Endothelial cell of umbilical vein (primary cell): ENCODE measurements around the gene UBXN2A. TPM values are rescaled to one million over a fixed set of nuclear protein-coding genes. Genes with fewer than 3 reads are reported as not detected.

Experiments used
- BruUV-seq: library from RNA; stranded (reverse); fragments of 400-500 nt; replicated peaks from 2 replicates; lab custom pipeline; 2021; lab: Mats Ljungman, UMichigan
- CTCF ChIA-PET: fragments of 300-600, 350-600 bp; sonication (Branson Sonifier 250); formaldehyde crosslinking; loops from one replicate; lab custom pipeline; 2021; ENCODE audit warnings: antibody characterized with exemption, inconsistent platforms; lab: Charles Lee
- POLR2A ChIA-PET: fragments of 300-600, 350-600 bp; sonication (Branson Sonifier 250); formaldehyde crosslinking; loops from one replicate; lab custom pipeline; 2021; ENCODE audit warnings: antibody characterized with exemption, inconsistent platforms; lab: Charles Lee
- DNase-seq: peaks from one replicate; pipeline ENCODE4 v3.0.0-alpha.2; 2011; ENCODE audit warnings: low read depth, low spot score
- FAIRE-seq: peaks from 2 replicates; lab custom pipeline; 2011; peaks lifted over from hg19 to GRCh38; lab: Jason Lieb, UNC
- H2AFZ ChIP-seq: 2 replicates; pipeline ENCODE4 v1.6.0; 2012; ENCODE audit warnings: low read depth, low read length, control low read depth, inconsistent platforms
- H3K27ac ChIP-seq: 2 replicates; pipeline ENCODE4 v1.5.1; 2011; ENCODE audit warnings: low read depth, mild to moderate bottlenecking, control low read depth, low read length, moderate library complexity; ENCODE audit not compliant: insufficient read depth
- H3K27me3 ChIP-seq, 2 experiments: 2 replicates each; pipeline versions ENCODE4 v1.6.0 to v1.6.1; 2011; ENCODE audit warnings: low read length in 2 of 2, mixed read lengths in 1 of 2; ENCODE audit not compliant: control insufficient read depth in 2 of 2, insufficient read depth in 2 of 2
- H3K36me3 ChIP-seq, 2 experiments: 2 replicates in 1 of 2; 3 replicates in 1 of 2; pipeline ENCODE4 v1.5.1; 2011; ENCODE audit warnings: low read length in 2 of 2, mild to moderate bottlenecking in 1 of 2, moderate library complexity in 1 of 2; ENCODE audit not compliant: control insufficient read depth in 2 of 2, insufficient read depth in 2 of 2; ENCODE audit errors: extremely low read depth in 1 of 2
- H3K4me1 ChIP-seq: 3 replicates; pipeline ENCODE4 v1.5.1; 2011; ENCODE audit warnings: mild to moderate bottlenecking, low read length; ENCODE audit not compliant: control insufficient read depth, insufficient read depth; ENCODE audit errors: extremely low read depth
- H3K4me2 ChIP-seq: 2 replicates; pipeline ENCODE4 v1.6.1; 2011; ENCODE audit warnings: low read length, control low read depth, mixed read lengths; ENCODE audit not compliant: insufficient read depth
- H3K4me3 ChIP-seq, 3 experiments: fragments of 200-600 bp in 1 of 3; sonication (generic), shearing (Covaris generic) in 1 of 3; replicated peaks in 1 of 3; 2 replicates each; pipeline ENCODE4 v1.5.1; 2011 to 2016; ENCODE audit warnings: control low read depth in 3 of 3, low read length in 3 of 3, mild to moderate bottlenecking in 2 of 3, inconsistent platforms in 1 of 3, low read depth in 1 of 3, moderate library complexity in 1 of 3; ENCODE audit not compliant: insufficient read depth in 1 of 3
- H3K79me2 ChIP-seq: 2 replicates; pipeline ENCODE4 v1.6.0; 2012; ENCODE audit warnings: low read length, inconsistent platforms; ENCODE audit not compliant: control insufficient read depth, insufficient read depth
- H3K9ac ChIP-seq: replicated peaks from 2 replicates; pipeline ENCODE3; 2011; ENCODE audit warnings: low read length, control low read depth; ENCODE audit not compliant: insufficient read depth; ENCODE audit errors: extremely low read depth
- H3K9me1 ChIP-seq: replicated peaks from 3 replicates; pipeline ENCODE4 v1.6.0; 2011; ENCODE audit warnings: mild to moderate bottlenecking, low read length; ENCODE audit not compliant: control insufficient read depth, insufficient read depth; ENCODE audit errors: extremely low read depth
- H3K9me3 ChIP-seq: replicated peaks from 2 replicates; pipeline ENCODE4 v1.5.1; 2012; ENCODE audit warnings: low read length, inconsistent platforms; ENCODE audit not compliant: control insufficient read depth, insufficient read depth
- H4K20me1 ChIP-seq: replicated peaks from 2 replicates; pipeline ENCODE3; 2011; ENCODE audit warnings: mild to moderate bottlenecking, low read length; ENCODE audit not compliant: control insufficient read depth, insufficient read depth; ENCODE audit errors: extremely low read depth
- EZH2 ChIP-seq: IDR thresholded peaks from 2 replicates; pipeline ENCODE4 v1.6.1; 2012; ENCODE audit warnings: borderline replicate concordance, low read depth, mild to moderate bottlenecking, moderate library complexity, low read length, inconsistent platforms; ENCODE audit not compliant: severe bottlenecking
- FOS ChIP-seq: IDR thresholded peaks from 2 replicates; pipeline ENCODE4 v1.6.1; 2011; ENCODE audit warnings: mild to moderate bottlenecking, low read length, moderate library complexity, borderline replicate concordance; ENCODE audit not compliant: insufficient read depth
- GATA2 ChIP-seq: IDR thresholded peaks from 2 replicates; pipeline ENCODE4 v1.7.0; 2011; ENCODE audit warnings: low read depth, mild to moderate bottlenecking, moderate library complexity, mixed read lengths, low read length; ENCODE audit not compliant: insufficient read length, insufficient read depth
- JUN ChIP-seq: IDR thresholded peaks from 2 replicates; pipeline ENCODE4 v1.6.1; 2011; ENCODE audit warnings: borderline replicate concordance, low read depth; ENCODE audit not compliant: insufficient read length, insufficient read depth
- POLR2A ChIP-seq: IDR thresholded peaks from 2 replicates; pipeline ENCODE4 v1.6.1; 2012; ENCODE audit warnings: low read depth, mild to moderate bottlenecking, control low read depth, low read length
- dilution Hi-C: fragments of 300-500 bp; cut with MboI; formaldehyde crosslinking; loops from one replicate; pipeline ENCODE4 v1.15.0; 2019; ENCODE audit warnings: low sequenced_read_pairs; ENCODE audit not compliant: extremely low pct_ligation_motif_present
- intact Hi-C: fragments of 100-400 bp; cut with micrococcal nuclease; formaldehyde crosslinking; loops from one replicate; pipeline ENCODE4 v1.10.0; 2022
- polyA plus RNA-seq, 4 experiments: library from polyadenylated mRNA; depleted of rRNA in 3 of 4; stranded (reverse) in 3 of 4; unstranded in 1 of 4; fragments of >200 nt; gene quantifications; 2 replicates each; pipeline versions ENCODE4 v1.2.1 to v1.2.3, GENCODE V29; 2011 to 2012; ENCODE audit warnings: missing spikeins in 1 of 4
- total RNA-seq: library from RNA; stranded (reverse); gene quantifications from 2 replicates; pipeline ENCODE4 v1.2.3, GENCODE V29; 2021
- TF ChIP-seq, protein P1 (sequence below): IDR thresholded peaks from 2 replicates; pipeline ENCODE4 v1.6.1; 2011; ENCODE audit not compliant: insufficient read depth, insufficient read length
- TF ChIP-seq, protein P2 (sequence below), 2 donors: IDR thresholded peaks; 1 replicate in 1 of 2; 2 replicates in 1 of 2; pipeline ENCODE4 v1.5.1; 2011; ENCODE audit warnings: low read length in 2 of 2, mild to moderate bottlenecking in 2 of 2, moderate library complexity in 2 of 2, control low read depth in 1 of 2, inconsistent platforms in 1 of 2, low read depth in 1 of 2; ENCODE audit not compliant: insufficient read depth in 1 of 2; ENCODE audit errors: extremely low read depth in 1 of 2

UBXN2A gene
- total and polyA plus RNA-seq, 2 donors (not counting 3 experiments of a cell fraction or from before 2014, with no cell fraction given) = 3.6 to 19.0 TPM

DNA sequence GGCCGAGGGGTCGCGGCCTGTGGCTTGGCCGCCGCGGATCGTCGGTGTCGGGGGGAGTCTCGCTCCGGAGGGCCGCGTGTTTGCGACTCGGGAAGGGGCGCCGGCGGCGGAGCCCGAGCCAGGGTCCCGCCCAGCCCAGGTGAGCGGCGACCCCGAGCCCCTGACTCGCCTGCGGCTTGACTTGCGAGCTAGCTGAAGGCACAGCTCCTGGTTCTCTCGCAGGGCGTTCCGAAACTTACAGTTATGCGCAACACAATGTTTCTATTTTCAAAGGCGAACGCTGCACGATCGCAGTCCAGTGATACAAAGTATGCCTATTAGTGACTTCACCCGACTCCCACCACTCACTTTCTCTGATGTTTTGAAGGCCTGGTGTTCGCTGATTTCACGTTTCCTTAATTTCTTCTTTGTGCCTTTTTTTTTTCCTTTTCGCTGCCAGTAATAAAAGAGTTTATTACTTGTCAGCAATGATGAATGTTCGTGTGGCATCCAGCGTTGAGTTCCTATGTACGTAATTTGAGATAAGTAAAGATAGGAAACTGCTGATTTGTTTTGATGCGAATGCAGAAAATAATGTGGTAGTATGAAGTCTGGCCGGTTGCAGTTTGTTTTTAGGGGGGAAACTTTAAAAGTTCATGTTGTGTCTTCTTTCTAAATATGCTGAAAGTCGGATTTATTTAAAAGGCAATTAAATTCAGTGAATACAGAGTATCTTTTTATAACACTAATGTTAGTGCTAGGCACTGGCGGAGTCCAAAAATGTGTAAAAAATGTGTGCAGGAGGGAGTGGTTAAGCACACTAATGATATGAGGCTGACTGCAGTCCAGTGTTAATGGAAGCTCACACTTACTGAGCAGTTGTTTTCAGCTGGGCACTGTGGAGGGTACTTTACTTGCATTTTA is 706 bp downstream of the UBXN2A start:
- POLR2A ChIA-PET = interaction anchor here (1.2 to 1.5 kb wide), 3 partner anchors 14 to 30 kb away, joined by 3 to 7 read pairs (median 6); partner anchors contain the start of gene ATAD2B
- intact Hi-C loops = loop anchor here (1.0 kb wide), 3 partner anchors 14 to 143 kb away; partner anchors contain the start of genes ATAD2B, TP53I3 and WDCP
- peak overlapping the region; percentile 99 for H2AFZ ChIP-seq
- FAIRE-seq (peak; percentile 72), DNase-seq (peak; percentile 68)
- no peaks in the 10 kb centered on the region for H3K9me1 ChIP-seq
- CTCF ChIA-PET = interaction anchor here (1.2 to 3.0 kb wide), 5 partner anchors 14 to 143 kb away, joined by 3 to 31 read pairs (median 5); partner anchors contain the start of genes ATAD2B and TP53I3
- BruUV-seq = TSS peak; percentile 42
- no peaks in the 10 kb centered on the region for H3K27me3 ChIP-seq
- H3K36me3 ChIP-seq = no peaks in the 10 kb centered on the region
- H3K9me3 ChIP-seq = no peaks in the 10 kb centered on the region
- peaks cover 15% of the 10 kb centered on the region for H3K4me1 ChIP-seq
- peak overlapping the region; percentile 78 for H3K27ac ChIP-seq
- peak overlapping the region; percentile 50 to 92 (median 82) for H3K4me3 ChIP-seq
- H3K9ac ChIP-seq = peak overlapping the region; percentile 83
- dilution Hi-C loops = no loop called here
- peaks cover 38% of the 10 kb centered on the region for H3K79me2 ChIP-seq
- TF ChIP-seq, protein P1, sequence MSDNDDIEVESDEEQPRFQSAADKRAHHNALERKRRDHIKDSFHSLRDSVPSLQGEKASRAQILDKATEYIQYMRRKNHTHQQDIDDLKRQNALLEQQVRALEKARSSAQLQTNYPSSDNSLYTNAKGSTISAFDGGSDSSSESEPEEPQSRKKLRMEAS = no peak
- TF ChIP-seq EZH2 = no peak
- no peak for TF ChIP-seq FOS
- TF ChIP-seq, protein P2, sequence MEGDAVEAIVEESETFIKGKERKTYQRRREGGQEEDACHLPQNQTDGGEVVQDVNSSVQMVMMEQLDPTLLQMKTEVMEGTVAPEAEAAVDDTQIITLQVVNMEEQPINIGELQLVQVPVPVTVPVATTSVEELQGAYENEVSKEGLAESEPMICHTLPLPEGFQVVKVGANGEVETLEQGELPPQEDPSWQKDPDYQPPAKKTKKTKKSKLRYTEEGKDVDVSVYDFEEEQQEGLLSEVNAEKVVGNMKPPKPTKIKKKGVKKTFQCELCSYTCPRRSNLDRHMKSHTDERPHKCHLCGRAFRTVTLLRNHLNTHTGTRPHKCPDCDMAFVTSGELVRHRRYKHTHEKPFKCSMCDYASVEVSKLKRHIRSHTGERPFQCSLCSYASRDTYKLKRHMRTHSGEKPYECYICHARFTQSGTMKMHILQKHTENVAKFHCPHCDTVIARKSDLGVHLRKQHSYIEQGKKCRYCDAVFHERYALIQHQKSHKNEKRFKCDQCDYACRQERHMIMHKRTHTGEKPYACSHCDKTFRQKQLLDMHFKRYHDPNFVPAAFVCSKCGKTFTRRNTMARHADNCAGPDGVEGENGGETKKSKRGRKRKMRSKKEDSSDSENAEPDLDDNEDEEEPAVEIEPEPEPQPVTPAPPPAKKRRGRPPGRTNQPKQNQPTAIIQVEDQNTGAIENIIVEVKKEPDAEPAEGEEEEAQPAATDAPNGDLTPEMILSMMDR (IDR thresholded peaks at IDR 0.05; ENCODE audit: extremely low read depth in 1 of 2, insufficient read depth in 1 of 2, low read depth in 1 of 2, low read length in 2 of 2) = no peak
- no peak for TF ChIP-seq POLR2A
- no peak for TF ChIP-seq JUN
- TF ChIP-seq GATA2 = no peak
- no peaks in the 10 kb centered on the region for H4K20me1 ChIP-seq
- H3K4me2 ChIP-seq = peak overlapping the region; percentile 98
